GM19395 (cell line): ENCODE measurements around the gene IARS2.

Experiments used
- ATAC-seq: cut with Tn5 transposase; IDR thresholded peaks from one replicate; pipeline ENCODE4 v1.9.1; 2021; ENCODE audit warnings: mild to moderate bottlenecking, moderate library complexity; ENCODE audit not compliant: unreplicated experiment

Gene IARS2

GRCh38 chr1:220094016-220094911 is at the start of gene IARS2:
Gene IARS2, plus strand, starts transcription at chr1:220094132. Its CDS starts 85 bp downstream, at chr1:220094217.
- peak; percentile 61 for ATAC-seq

- ATAC-seq: no peak
These were observed 49.1 kb upstream of the IARS2 start for GRCh38 chr1:220044678-220045355.

- ATAC-seq: no peak
These were observed 48.4 kb upstream of the IARS2 start for GRCh38 chr1:220045356-220046051.

- ATAC-seq: peak; percentile 98
These were observed 47.6 kb upstream of the IARS2 start, which contains the start of gene EPRS1 for GRCh38 chr1:220046052-220046930. Gene EPRS1, minus strand, starts transcription at chr1:220046505. Its CDS starts 117 bp downstream, at chr1:220046388.

- no peak for ATAC-seq
These were observed 37.6 kb upstream of the IARS2 start for GRCh38 chr1:220056374-220056773.

- ATAC-seq: no peak
These were observed 33.1 kb upstream of the IARS2 start for GRCh38 chr1:220060876-220061275.

GRCh38 chr1:220062629-220063028 is 31.3 kb upstream of the IARS2 start:
- no peak for ATAC-seq

GRCh38 chr1:220067269-220068204 is 26.4 kb upstream of the IARS2 start:
- ATAC-seq: no peak

GRCh38 chr1:220076861-220077762 is 16.8 kb upstream of the IARS2 start:
- ATAC-seq: no peak

- ATAC-seq: no peak
These were observed 16.0 kb upstream of the IARS2 start for GRCh38 chr1:220077887-220078286.

- no peak for ATAC-seq
These were observed 9.5 kb upstream of the IARS2 start for GRCh38 chr1:220084460-220084859.

- peak; percentile 54 for ATAC-seq
These were observed 7.7 kb upstream of the IARS2 start for GRCh38 chr1:220086261-220086686.

- peak; percentile 61 for ATAC-seq
These were observed 4.0 kb upstream of the IARS2 start, which contains the start of gene BPNT1 for GRCh38 chr1:220089650-220090556. Gene BPNT1, minus strand, starts transcription at chr1:220089788. Its CDS starts 9,942 bp downstream, at chr1:220079846.

- ATAC-seq: no peak
These were observed 1.2 kb upstream of the IARS2 start for GRCh38 chr1:220092694-220093093.

- peak; percentile 5 for ATAC-seq
These were observed 444 bp upstream of the IARS2 start for GRCh38 chr1:220093361-220094015.

- ATAC-seq: no peak
These were observed 5.9 kb downstream of the IARS2 start for GRCh38 chr1:220099826-220100225.
